Kidney epithelial cell (primary cell): ENCODE data around the gene SPIN1. TPM values are rescaled to one million over a fixed set of nuclear protein-coding genes. Genes with fewer than 3 reads are reported as not detected.

Experiments
- DNase-seq: peaks from one replicate; pipeline ENCODE4 v3.0.0-alpha.2; 2010; ENCODE audit warnings: low read depth
- H3K27me3 ChIP-seq: 2 replicates; pipeline ENCODE4 v1.6.0; 2011; ENCODE audit warnings: low read length; ENCODE audit not compliant: control insufficient read depth, insufficient read depth
- H3K36me3 ChIP-seq: 2 replicates; pipeline ENCODE4 v1.5.1; 2011; ENCODE audit warnings: low read length; ENCODE audit not compliant: control insufficient read depth, insufficient read depth
- H3K4me3 ChIP-seq: 2 replicates; pipeline ENCODE4 v1.5.1; 2011; ENCODE audit warnings: low read depth, mild to moderate bottlenecking, control low read depth, low read length
- CTCF ChIP-seq: IDR thresholded peaks from 2 replicates; pipeline ENCODE4 v1.5.1; 2011; ENCODE audit warnings: mild to moderate bottlenecking, moderate library complexity, low read length, control low read depth, inconsistent platforms; ENCODE audit not compliant: insufficient read depth, poor library complexity, severe bottlenecking
- total RNA-seq: library from RNA; depleted of rRNA; stranded (reverse); fragments of >200 nt; gene quantifications from 2 replicates; pipeline ENCODE4 v1.2.3, GENCODE V29; 2015

SPIN1 gene
- total RNA-seq, 1 donor from 2014 or later: 93.0 TPM

DNA sequence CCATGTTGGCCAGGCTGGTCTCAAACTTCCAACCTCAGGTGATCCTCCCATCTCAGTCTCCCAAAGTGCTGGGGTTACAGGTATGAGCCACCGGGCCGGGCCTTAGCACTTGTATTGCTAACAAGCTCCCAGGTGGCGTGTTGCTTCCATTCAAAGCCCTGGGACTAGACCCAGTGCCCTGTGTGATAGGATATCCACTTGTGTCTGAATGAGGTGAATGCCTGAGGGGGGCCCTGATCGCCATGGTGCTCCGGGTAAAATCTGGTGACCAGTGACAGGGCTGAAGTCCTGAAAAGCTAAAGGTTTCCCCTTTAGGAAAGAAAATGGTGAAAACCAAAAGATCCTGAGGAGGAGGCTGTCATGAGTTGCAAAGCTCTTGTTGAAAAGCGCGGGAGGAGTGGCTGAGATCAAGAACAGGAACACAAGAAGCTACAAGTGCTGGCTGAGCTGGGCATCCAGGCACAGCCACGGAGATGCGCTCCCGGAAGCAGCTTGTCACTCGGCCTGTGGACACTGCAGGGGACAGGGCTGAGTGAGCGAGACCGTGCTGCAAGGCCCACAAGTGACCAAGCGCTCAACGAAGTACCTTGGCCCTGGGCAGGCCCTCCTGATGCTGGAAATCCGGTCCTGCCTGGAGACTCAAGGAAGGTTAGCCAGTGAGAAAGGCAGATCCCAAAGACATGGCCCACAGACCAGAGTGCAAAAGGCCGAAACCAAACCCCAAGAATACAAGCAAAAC, 106.9 kb downstream of the SPIN1 start:
- Histone ChIP-seq H3K27me3 (no peaks in the 10 kb centered on the region), H3K36me3 (no peaks in the 10 kb centered on the region), H3K4me3 (no peak overlapping the region)
- no peak for DNase-seq
- TF ChIP-seq CTCF: no peak

DNA sequence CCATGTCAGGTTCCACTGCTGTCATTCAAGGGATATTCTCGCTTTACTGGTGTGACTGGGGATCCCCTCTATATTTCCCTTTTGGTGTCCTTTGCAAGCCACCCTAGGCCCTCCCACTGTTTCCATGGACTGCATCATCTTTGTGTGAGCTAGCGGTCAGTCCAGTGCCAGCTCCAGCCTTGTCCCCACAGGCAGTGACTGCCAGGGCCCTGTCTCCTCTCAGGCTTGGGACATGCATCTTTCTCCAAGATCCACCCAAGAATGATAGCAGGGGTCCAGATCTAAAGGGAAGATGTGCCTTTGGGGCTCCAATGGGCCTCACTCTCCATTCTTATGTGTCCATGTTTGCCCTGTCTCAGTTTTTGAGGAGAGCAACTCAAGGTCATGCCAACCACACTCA, 109.0 kb downstream of the SPIN1 start:
- no peaks in the 10 kb centered on the region for H3K36me3 ChIP-seq
- DNase-seq: no peak
- H3K27me3 ChIP-seq: no peaks in the 10 kb centered on the region
- no peak overlapping the region for H3K4me3 ChIP-seq
- no peak for TF ChIP-seq CTCF

- no peaks in the 10 kb centered on the region for H3K36me3 ChIP-seq
- no peaks in the 10 kb centered on the region for H3K27me3 ChIP-seq
- H3K4me3 ChIP-seq: no peak overlapping the region
- no peak for DNase-seq
- no peak for TF ChIP-seq CTCF
Measured at GRCh38 chr9:88498880-88499279, 110.6 kb downstream of the SPIN1 start.

GRCh38 chr9:88501086-88501485, 112.8 kb downstream of the SPIN1 start:
- no peaks in the 10 kb centered on the region for H3K27me3 ChIP-seq
- TF ChIP-seq CTCF: no peak
- DNase-seq: no peak

GRCh38 chr9:88502552-88503034, 114.3 kb downstream of the SPIN1 start:
- no peak for TF ChIP-seq CTCF
- no peak overlapping the region for H3K4me3 ChIP-seq
- H3K27me3 ChIP-seq: no peaks in the 10 kb centered on the region
- H3K36me3 ChIP-seq: no peaks in the 10 kb centered on the region
- DNase-seq: no peak

More at GRCh38 chr9:88501086-88501485, 112.8 kb downstream of the SPIN1 start:
- H3K36me3 ChIP-seq: no peaks in the 10 kb centered on the region
- H3K4me3 ChIP-seq: no peak overlapping the region

DNA sequence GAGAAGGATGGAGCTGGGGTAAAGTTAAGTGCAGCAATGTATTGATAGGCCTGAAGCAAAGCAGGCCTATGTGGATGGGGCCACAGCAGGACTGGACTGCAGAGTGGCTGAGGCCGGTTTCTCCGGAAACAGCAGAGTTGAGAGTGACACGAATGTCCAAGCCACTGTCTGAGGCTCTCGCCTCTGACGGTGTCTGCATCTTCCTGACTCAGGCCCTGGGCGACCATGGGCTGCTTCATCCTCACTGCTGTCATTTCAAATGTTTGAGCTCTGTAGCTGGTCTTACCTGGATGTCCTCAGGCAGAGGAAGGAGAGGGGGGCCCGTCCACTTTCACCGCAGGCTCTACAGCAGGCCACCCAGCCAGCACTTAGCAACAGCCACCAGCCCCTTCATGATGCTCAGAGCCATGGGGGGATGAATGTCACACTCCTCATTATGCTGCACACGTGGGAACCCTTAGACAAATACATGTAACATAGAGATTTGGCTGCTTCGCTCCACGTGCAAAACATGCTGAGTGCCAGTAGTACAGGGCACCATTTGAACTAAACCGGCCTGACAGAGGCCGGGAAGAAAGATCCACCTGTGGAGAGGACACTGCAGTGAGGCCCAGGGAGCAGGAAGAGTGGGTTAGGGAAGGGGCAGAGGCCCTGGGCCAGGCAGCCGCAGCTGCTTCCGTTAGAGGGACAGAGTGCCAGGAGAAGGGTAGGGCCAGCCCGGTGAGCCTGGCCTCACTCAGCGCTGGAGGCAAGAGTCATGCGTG, 115.0 kb downstream of the SPIN1 start:
- Histone ChIP-seq H3K4me3 (no peak overlapping the region), H3K36me3 (no peaks in the 10 kb centered on the region), H3K27me3 (no peaks in the 10 kb centered on the region)
- no peak for DNase-seq
- TF ChIP-seq CTCF: no peak
